AG04449 (cell line): ENCODE results near the gene SDK2.

Experiments used
- CTCF ChIA-PET: fragments of 350-600 bp; formaldehyde crosslinking; extraction: SDS; loops from one replicate; lab custom pipeline; 2021; ENCODE audit warnings: antibody characterized with exemption; lab: Yijun Ruan, JAX
- POLR2A ChIA-PET: fragments of 400-600, 350-600 bp; formaldehyde crosslinking; extraction: SDS; loops from one replicate; lab custom pipeline; 2020; ENCODE audit warnings: antibody characterized with exemption, inconsistent platforms; lab: Yijun Ruan, JAX
- DNase-seq: peaks from one replicate; pipeline ENCODE4 v3.0.0-alpha.2; 2010; ENCODE audit warnings: low read depth, low spot score
- H3K4me3 ChIP-seq: 2 replicates; pipeline ENCODE4 v1.5.1; 2011; ENCODE audit warnings: low read depth, mild to moderate bottlenecking, control low read depth, low read length
- TF ChIP-seq, protein P1 (sequence below): IDR thresholded peaks from one replicate; pipeline ENCODE4 v1.5.1; 2011; ENCODE audit warnings: mild to moderate bottlenecking, moderate library complexity, low read length, control low read depth, inconsistent platforms; ENCODE audit not compliant: insufficient read depth; ENCODE audit errors: missing control alignments

Gene SDK2

DNA sequence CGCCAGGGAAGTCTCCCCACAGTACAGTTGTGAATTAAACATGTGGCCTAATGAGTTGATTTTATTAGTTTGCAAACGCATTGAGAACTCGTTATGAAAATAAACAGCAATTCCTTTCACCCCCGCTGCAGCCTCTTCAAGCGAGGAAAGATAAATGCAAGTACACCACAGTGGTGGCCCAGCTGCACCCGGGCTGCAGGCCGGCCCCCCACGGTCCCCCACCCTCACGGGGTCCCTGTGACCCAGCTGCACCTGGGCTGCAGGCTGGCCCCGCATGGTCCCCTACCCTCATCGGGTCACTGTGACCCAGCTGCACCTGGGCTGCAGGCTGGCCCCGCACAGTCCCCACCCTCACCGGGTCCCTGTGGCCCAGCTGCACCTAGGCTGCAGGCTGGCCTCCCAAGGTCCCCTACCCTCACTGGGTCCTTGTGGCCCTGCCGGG lies 32.2 kb downstream of the SDK2 start:
- no peak for DNase-seq
- TF ChIP-seq, protein P1, sequence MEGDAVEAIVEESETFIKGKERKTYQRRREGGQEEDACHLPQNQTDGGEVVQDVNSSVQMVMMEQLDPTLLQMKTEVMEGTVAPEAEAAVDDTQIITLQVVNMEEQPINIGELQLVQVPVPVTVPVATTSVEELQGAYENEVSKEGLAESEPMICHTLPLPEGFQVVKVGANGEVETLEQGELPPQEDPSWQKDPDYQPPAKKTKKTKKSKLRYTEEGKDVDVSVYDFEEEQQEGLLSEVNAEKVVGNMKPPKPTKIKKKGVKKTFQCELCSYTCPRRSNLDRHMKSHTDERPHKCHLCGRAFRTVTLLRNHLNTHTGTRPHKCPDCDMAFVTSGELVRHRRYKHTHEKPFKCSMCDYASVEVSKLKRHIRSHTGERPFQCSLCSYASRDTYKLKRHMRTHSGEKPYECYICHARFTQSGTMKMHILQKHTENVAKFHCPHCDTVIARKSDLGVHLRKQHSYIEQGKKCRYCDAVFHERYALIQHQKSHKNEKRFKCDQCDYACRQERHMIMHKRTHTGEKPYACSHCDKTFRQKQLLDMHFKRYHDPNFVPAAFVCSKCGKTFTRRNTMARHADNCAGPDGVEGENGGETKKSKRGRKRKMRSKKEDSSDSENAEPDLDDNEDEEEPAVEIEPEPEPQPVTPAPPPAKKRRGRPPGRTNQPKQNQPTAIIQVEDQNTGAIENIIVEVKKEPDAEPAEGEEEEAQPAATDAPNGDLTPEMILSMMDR: no peak
- CTCF ChIA-PET: no interaction called here
- H3K4me3 ChIP-seq: no peak overlapping the region
- POLR2A ChIA-PET: no interaction called here

DNA sequence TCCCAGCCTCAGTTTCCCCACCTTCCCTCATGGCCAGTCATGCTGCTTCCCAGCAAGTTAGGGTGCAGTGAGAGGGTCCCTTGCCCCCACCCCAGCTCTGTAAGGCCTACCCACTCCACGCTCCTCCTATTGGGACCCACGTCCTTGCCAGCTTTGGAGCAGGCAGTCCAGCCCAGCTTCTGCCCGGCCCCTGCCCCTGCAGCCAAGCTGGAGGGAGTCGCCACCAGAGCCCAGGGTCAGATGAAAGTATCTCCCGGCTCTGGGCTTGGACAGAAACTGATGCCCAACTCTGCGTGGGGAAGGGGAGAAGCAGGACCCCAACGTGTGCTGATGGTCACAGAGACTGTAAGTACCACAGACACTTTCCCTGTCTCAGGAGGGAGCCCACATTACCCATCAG lies 32.6 kb downstream of the SDK2 start:
- H3K4me3 ChIP-seq: no peak overlapping the region
- TF ChIP-seq, protein P1: no peak
- CTCF ChIA-PET: no interaction called here
- no peak for DNase-seq
- POLR2A ChIA-PET: no interaction called here

DNA sequence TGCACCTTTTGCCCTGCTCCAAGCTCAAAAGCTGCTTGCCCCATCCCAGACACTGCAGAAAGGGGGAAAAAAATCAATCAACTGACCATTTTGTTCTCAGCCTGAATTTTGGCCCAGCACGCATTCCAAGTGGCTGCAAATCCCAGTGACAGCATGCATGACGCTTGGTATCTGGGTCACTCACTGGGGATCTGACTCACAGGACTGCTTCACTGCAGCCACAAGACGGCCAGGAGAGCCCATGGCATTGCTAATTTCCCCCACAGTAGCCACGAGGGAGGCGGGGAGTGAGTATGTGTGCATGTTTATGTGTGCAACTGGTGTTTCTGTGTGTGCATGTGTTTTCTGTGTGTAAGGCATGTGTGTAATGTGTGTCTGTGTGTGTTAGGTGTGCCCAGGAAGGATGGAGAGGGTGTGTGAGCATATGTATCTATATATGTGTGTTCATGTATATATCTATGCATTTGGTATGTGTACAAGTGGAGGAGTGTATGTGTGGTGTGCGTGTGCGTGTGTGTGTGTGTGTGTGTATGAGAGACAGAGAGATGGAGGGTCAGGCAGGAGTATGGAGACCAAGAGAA lies 33.8 kb downstream of the SDK2 start:
- CTCF ChIA-PET: no interaction called here
- POLR2A ChIA-PET: no interaction called here

DNA sequence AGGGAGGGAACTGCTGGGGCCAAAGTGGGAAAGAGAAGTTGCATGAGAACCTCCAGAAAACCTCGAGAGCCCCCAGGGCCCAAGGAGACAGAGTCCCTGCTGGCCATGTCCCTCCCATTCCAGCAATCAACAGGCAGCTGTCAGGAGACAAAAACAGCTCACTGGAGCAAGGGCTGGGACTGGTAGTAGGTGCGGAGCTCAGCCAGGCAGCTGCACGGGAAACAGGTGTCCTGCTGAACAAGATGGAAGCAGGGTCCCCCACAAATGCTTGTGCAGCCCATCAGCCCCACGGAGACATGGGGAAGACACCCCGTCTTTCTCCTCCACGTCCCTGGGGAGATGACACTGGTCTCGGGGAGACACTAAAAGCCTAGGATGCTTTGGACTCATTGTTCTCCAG lies 34.5 kb downstream of the SDK2 start:
- no peak overlapping the region for H3K4me3 ChIP-seq
- ChIA-PET POLR2A (no interaction called here), CTCF (no interaction called here)
- TF ChIP-seq, protein P1: no peak
- DNase-seq: no peak

More for the DNA sequence above, 33.8 kb downstream of the SDK2 start:
- TF ChIP-seq, protein P1: no peak
- no peak overlapping the region for H3K4me3 ChIP-seq
- no peak for DNase-seq

DNA sequence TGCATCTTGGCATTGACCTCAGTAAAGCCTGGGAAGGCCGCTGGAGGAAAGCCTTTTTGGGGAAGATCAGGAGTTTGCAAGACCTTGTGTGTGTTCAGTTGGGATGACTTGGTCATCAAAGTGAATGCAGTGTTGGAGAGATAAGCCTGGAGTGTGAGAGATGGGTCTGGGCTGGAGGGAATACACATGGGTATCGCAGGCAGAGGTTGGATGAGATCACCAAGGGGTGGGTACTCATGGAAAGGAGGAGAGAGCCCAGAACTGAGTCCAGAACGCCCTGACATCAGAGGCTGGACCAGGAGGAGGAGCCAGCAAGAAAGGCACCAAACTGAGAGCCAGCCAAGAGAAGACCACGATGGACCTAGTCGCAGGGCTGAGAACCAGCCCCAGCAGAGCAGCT lies 35.2 kb downstream of the SDK2 start:
- ChIA-PET CTCF (no interaction called here), POLR2A (no interaction called here)
- TF ChIP-seq, protein P1: no peak
- no peak overlapping the region for H3K4me3 ChIP-seq
- DNase-seq: no peak

DNA sequence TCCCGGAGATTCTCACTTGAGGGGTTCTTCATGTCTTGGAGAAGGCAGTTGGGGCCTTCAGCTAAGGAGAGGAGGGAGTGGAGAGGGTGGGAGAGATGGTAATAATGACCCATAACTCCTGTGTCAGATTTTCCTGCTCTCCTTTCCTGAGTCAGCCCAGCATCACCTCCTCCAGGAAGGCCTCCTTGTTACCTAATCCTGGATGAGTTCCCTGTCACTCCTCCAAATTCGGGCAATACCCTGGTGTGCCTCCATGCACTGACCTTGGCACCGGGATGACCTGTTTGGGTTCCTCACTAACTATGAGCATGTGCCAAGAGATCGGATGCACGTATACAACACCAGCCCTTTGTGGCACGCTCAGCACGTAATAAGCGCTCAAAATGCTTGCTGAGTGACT lies 38.8 kb downstream of the SDK2 start:
- ChIA-PET CTCF (no interaction called here), POLR2A (no interaction called here)

More for the DNA sequence above, 38.8 kb downstream of the SDK2 start:
- no peak overlapping the region for H3K4me3 ChIP-seq
- no peak for DNase-seq
- TF ChIP-seq, protein P1: no peak
